T-cell (primary cell): ENCODE measurements around the gene STK16. TPM values are rescaled to one million over a fixed set of nuclear protein-coding genes. Genes with fewer than 3 reads are reported as not detected.

Experiments
- ATAC-seq, 4 experiments: fragments of 200-7000 bp in 3 of 4; fragments of 150-1000 bp in 1 of 4; cut with Tn5 transposase; replicated peaks in 1 of 4; 1 replicate in 3 of 4; 2 replicates in 1 of 4; pipeline ENCODE4 v1.10.0; 2021; ENCODE audit warnings: moderate library complexity in 3 of 4, mild to moderate bottlenecking in 2 of 4, moderate number of reproducible peaks in 1 of 4
- CTCF ChIA-PET, 2 donors: fragments of 300-600 bp; sonication (Branson Sonifier 250); formaldehyde crosslinking; loops; one replicate each; lab custom pipeline; 2022; ENCODE audit warnings: antibody characterized with exemption in 2 of 2; lab: Charles Lee
- POLR2A ChIA-PET, 2 donors: fragments of 300-600 bp; sonication (Branson Sonifier 250); formaldehyde crosslinking; loops; one replicate each; lab custom pipeline; 2022; ENCODE audit warnings: antibody characterized with exemption in 2 of 2; lab: Charles Lee
- DNase-seq, 35 experiments: peaks; one replicate each; pipeline versions ENCODE4 v3.0.0 to v3.0.0-alpha.2; 2013 to 2023
- H3K27ac ChIP-seq: one replicate; pipeline ENCODE4 v1.5.1; 2013; ENCODE audit warnings: low read length
- H3K27me3 ChIP-seq, 2 experiments: replicated peaks in 1 of 2; 1 replicate in 1 of 2; 2 replicates in 1 of 2; pipeline versions ENCODE4 v1.6.1 to v1.7.0; 2013; ENCODE audit warnings: low read length in 1 of 2, mixed read lengths in 1 of 2; ENCODE audit not compliant: control insufficient read depth in 2 of 2, insufficient read depth in 2 of 2; ENCODE audit errors: extremely low read depth in 1 of 2
- H3K36me3 ChIP-seq, 2 donors: 1 replicate in 1 of 2; 2 replicates in 1 of 2; pipeline versions ENCODE4 v1.6.1 to v1.7.0; 2013; ENCODE audit warnings: low read length in 1 of 2; ENCODE audit not compliant: control insufficient read depth in 2 of 2, insufficient read depth in 1 of 2; ENCODE audit errors: extremely low read depth in 1 of 2
- H3K4me1 ChIP-seq, 2 experiments: 1 replicate in 1 of 2; 2 replicates in 1 of 2; pipeline versions ENCODE4 v1.6.1 to v1.7.0; 2013; ENCODE audit warnings: low read length in 2 of 2, mixed read lengths in 1 of 2; ENCODE audit not compliant: insufficient read depth in 2 of 2, control insufficient read depth in 1 of 2; ENCODE audit errors: extremely low read depth in 1 of 2
- H3K4me3 ChIP-seq, 2 donors: 1 replicate in 1 of 2; 2 replicates in 1 of 2; pipeline versions ENCODE4 v1.5.1 to v1.7.0; 2013; ENCODE audit warnings: mild to moderate bottlenecking in 2 of 2, low read length in 1 of 2, moderate library complexity in 1 of 2; ENCODE audit not compliant: control insufficient read depth in 1 of 2; ENCODE audit errors: extremely low read depth in 1 of 2
- H3K9me3 ChIP-seq: 2 replicates; pipeline ENCODE4 v1.7.0; 2013
- H3K27ac Mint-ChIP-seq, 2 donors: one replicate each; pipeline ENCODE4 v1.8.0; 2020 to 2021; ENCODE audit warnings: mild to moderate bottlenecking in 2 of 2, mixed read lengths in 2 of 2
- H3K27me3 Mint-ChIP-seq, 2 donors: one replicate each; pipeline ENCODE4 v1.8.0; 2021 to 2022; ENCODE audit warnings: mixed read lengths in 2 of 2
- H3K36me3 Mint-ChIP-seq: one replicate; pipeline ENCODE4 v1.8.0; 2021; ENCODE audit warnings: mixed read lengths
- H3K4me1 Mint-ChIP-seq, 3 donors: one replicate each; pipeline ENCODE4 v1.8.0; 2020 to 2022; ENCODE audit warnings: mixed read lengths in 3 of 3, mild to moderate bottlenecking in 1 of 3
- H3K4me3 Mint-ChIP-seq, 3 donors: one replicate each; pipeline ENCODE4 v1.8.0; 2020 to 2022; ENCODE audit warnings: mild to moderate bottlenecking in 3 of 3, mixed read lengths in 3 of 3, moderate library complexity in 3 of 3
- H3K9me3 Mint-ChIP-seq, 3 donors: one replicate each; pipeline ENCODE4 v1.8.0; 2020 to 2022; ENCODE audit warnings: mixed read lengths in 3 of 3
- WGBS: methylation state at CpG from one replicate; pipeline ENCODE4 v1.1.5; 2013; ENCODE audit warnings: missing lambda C conversion rate; ENCODE audit not compliant: insufficient coverage; 5-methylcytosine and 5-hydroxymethylcytosine counted together
- total RNA-seq, 35 experiments: library from RNA in 6 of 35; stranded (reverse) in 6 of 35; fragments of 120-200 nt in 1 of 35; gene quantifications; one replicate each; pipeline versions ENCODE4 v1.2.1 to v1.2.4 and lab custom pipeline; 2013 to 2026

Gene STK16
- total RNA-seq, 5 donors from 2014 or later (not counting 1 experiment from before 2014, with no cell fraction given): 19.3 to 26.6 (median 21.3) TPM

GRCh38 chr2:219281588-219281987 lies 36.3 kb downstream of the STK16 start:
- H3K4me3 ChIP-seq: no peak overlapping the region
- no peaks in the 10 kb centered on the region for H3K27me3 ChIP-seq
- no peaks in the 10 kb centered on the region for H3K9me3 Mint-ChIP-seq
- no peaks in the 10 kb centered on the region for H3K9me3 ChIP-seq
- ChIA-PET CTCF (interaction anchor here (0.8 to 10.3 kb wide), 5 partner anchors 11 to 27 kb away, joined by 3 to 116 read pairs (median 9); partner anchors contain the start of gene TUBA4A (in 1 of the 2)), POLR2A (interaction anchor here (0.5 to 1.2 kb wide), 2 partner anchors 10 to 37 kb away, joined by 3 to 5 read pairs; no protein-coding TSS in a partner anchor)
- no peak overlapping the region for H3K27ac ChIP-seq
- WGBS: 83% methylated on average over 5 of the region's 8 CpGs
- H3K36me3 ChIP-seq: peaks cover 23 to 61% of the 10 kb centered on the region in 2 donors
- no peak for ATAC-seq
- H3K4me3 Mint-ChIP-seq: peak overlapping the region in 1 of 3 donors; percentile 85
- H3K4me1 ChIP-seq: peaks cover 11 to 45% of the 10 kb centered on the region in 2 experiments
- H3K36me3 Mint-ChIP-seq: peaks cover 25% of the 10 kb centered on the region
- H3K4me1 Mint-ChIP-seq: peaks cover 47 to 59% (median 52%) of the 10 kb centered on the region in 3 donors
- DNase-seq: no peak
- H3K27me3 Mint-ChIP-seq: no peaks in the 10 kb centered on the region
- peak overlapping the region in 1 of 2 donors; percentile 22 for H3K27ac Mint-ChIP-seq

DNA sequence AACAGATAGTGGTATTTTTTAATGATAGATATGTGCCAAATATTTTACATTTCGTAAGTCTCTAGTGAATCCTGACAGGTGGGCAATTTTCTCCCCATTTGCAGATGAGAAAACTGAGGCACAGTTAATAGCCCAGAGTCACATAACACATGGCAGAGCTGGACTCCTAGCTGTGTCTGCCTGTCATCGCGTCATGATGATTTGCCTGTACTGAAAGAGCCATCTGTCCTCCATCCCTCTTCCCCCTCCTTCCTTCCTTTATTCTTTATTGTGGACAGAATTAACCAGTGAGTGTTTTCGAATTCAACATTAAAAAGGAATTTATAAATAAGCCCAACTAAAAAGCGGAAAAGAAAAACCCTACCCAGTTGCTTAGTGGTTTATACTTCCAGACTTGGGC lies 37.1 kb downstream of the STK16 start:
- H3K4me3 Mint-ChIP-seq: no peak overlapping the region
- H3K27me3 ChIP-seq: no peaks in the 10 kb centered on the region
- peaks cover 25% of the 10 kb centered on the region for H3K36me3 Mint-ChIP-seq
- no peak overlapping the region for H3K4me3 ChIP-seq
- H3K4me1 ChIP-seq: peaks cover 11 to 44% of the 10 kb centered on the region in 2 experiments
- no peak overlapping the region for H3K27ac ChIP-seq
- ATAC-seq (no peak), DNase-seq (no peak)
- no peaks in the 10 kb centered on the region for H3K9me3 ChIP-seq
- POLR2A ChIA-PET: interaction anchor here in 1 of 2 donors (0.7 kb wide), 1 partner anchor 10 kb away, joined by 4 read pairs; no protein-coding TSS in a partner anchor
- CTCF ChIA-PET: interaction anchor here (0.6 to 10.3 kb wide), 5 partner anchors 12 to 28 kb away, joined by 3 to 116 read pairs (median 9); partner anchors contain the start of gene TUBA4A (in 1 of the 2)
- no peaks in the 10 kb centered on the region for H3K9me3 Mint-ChIP-seq
- H3K27me3 Mint-ChIP-seq: no peaks in the 10 kb centered on the region
- H3K36me3 ChIP-seq: peaks cover 23 to 62% of the 10 kb centered on the region in 2 donors
- H3K27ac Mint-ChIP-seq: no peak overlapping the region
- peaks cover 45 to 55% (median 49%) of the 10 kb centered on the region in 3 donors for H3K4me1 Mint-ChIP-seq
- WGBS: 100% methylated on average over 1 of the region's 5 CpGs

- Mint-ChIP-seq H3K27ac (peak overlapping the region in 1 of 2 donors; percentile 11), H3K4me3 (no peak overlapping the region), H3K36me3 (peaks cover 25% of the 10 kb centered on the region), H3K27me3 (no peaks in the 10 kb centered on the region), H3K9me3 (no peaks in the 10 kb centered on the region), H3K4me1 (peaks cover 38 to 48% (median 42%) of the 10 kb centered on the region in 3 donors)
- DNase-seq (no peak), ATAC-seq (no peak)
- 98% methylated on average over 9 of the region's 17 CpGs for WGBS
- Histone ChIP-seq H3K36me3 (peaks cover 23 to 62% of the 10 kb centered on the region in 2 donors), H3K4me3 (no peak overlapping the region), H3K9me3 (no peaks in the 10 kb centered on the region), H3K27me3 (no peaks in the 10 kb centered on the region), H3K27ac (no peak overlapping the region), H3K4me1 (peaks cover 7 to 37% of the 10 kb centered on the region in 2 experiments)
- POLR2A ChIA-PET: interaction anchor here (0.6 to 0.7 kb wide), 3 partner anchors 9 to 26 kb away, joined by 3 to 7 read pairs (median 4); no protein-coding TSS in a partner anchor
- CTCF ChIA-PET: interaction anchor here (1.2 to 10.3 kb wide), 3 partner anchors 10 to 13 kb away, joined by 3 to 116 read pairs (median 6); no protein-coding TSS in a partner anchor
Observed at GRCh38 chr2:219282943-219283581, 37.8 kb downstream of the STK16 start.

- peaks cover 27 to 35% (median 30%) of the 10 kb centered on the region in 3 donors for H3K4me1 Mint-ChIP-seq
- POLR2A ChIA-PET: no interaction called here
- no peak overlapping the region for H3K27ac Mint-ChIP-seq
- no peaks in the 10 kb centered on the region for H3K9me3 ChIP-seq
- no peaks in the 10 kb centered on the region for H3K9me3 Mint-ChIP-seq
- CTCF ChIA-PET: interaction anchor here (1.2 to 10.3 kb wide), 4 partner anchors 9 to 11 kb away, joined by 3 to 116 read pairs (median 6); no protein-coding TSS in a partner anchor
- H3K36me3 ChIP-seq: peaks cover 23 to 62% of the 10 kb centered on the region in 2 donors
- WGBS: 91% methylated on average over 14 of the region's 16 CpGs
- DNase-seq: no peak
- ATAC-seq: no peak
- H3K4me1 ChIP-seq: peaks cover 0 to 24% of the 10 kb centered on the region in 2 experiments
- no peak overlapping the region for H3K4me3 Mint-ChIP-seq
- H3K27me3 ChIP-seq: no peaks in the 10 kb centered on the region
- H3K4me3 ChIP-seq: no peak overlapping the region
- no peak overlapping the region for H3K27ac ChIP-seq
- peaks cover 25% of the 10 kb centered on the region for H3K36me3 Mint-ChIP-seq
- H3K27me3 Mint-ChIP-seq: no peaks in the 10 kb centered on the region
Observed at GRCh38 chr2:219284501-219285372, 39.5 kb downstream of the STK16 start.

GRCh38 chr2:219285373-219285735 lies 40.1 kb downstream of the STK16 start:
- Mint-ChIP-seq H3K27ac (no peak overlapping the region), H3K9me3 (no peaks in the 10 kb centered on the region), H3K4me1 (peaks cover 21 to 29% (median 24%) of the 10 kb centered on the region in 3 donors), H3K27me3 (no peaks in the 10 kb centered on the region), H3K36me3 (peaks cover 25% of the 10 kb centered on the region), H3K4me3 (no peak overlapping the region)
- Histone ChIP-seq H3K27me3 (no peaks in the 10 kb centered on the region), H3K4me1 (peaks cover 0 to 18% of the 10 kb centered on the region in 2 experiments), H3K27ac (no peak overlapping the region), H3K9me3 (no peaks in the 10 kb centered on the region), H3K36me3 (peaks cover 23 to 61% of the 10 kb centered on the region in 2 donors), H3K4me3 (no peak overlapping the region)
- DNase-seq: no peak
- ChIA-PET POLR2A (no interaction called here), CTCF (interaction anchor here (1.3 to 10.3 kb wide), 2 partner anchors 10 kb away, joined by 6 to 116 read pairs; no protein-coding TSS in a partner anchor)
- 98% methylated on average over 6 of the region's 12 CpGs for WGBS
- no peak for ATAC-seq
